Parietal lobe (tissue), 1 donor: ENCODE data around the gene FFAR3. TPM values are rescaled to one million over a fixed set of nuclear protein-coding genes. Genes with fewer than 3 reads are reported as not detected.

Experiments
- total RNA-seq: library from RNA; depleted of rRNA; stranded (reverse); fragments of >200 nt; gene quantifications from one replicate; pipeline ENCODE4 v1.2.3, GENCODE V29; 2014

The FFAR3 gene, protein sequence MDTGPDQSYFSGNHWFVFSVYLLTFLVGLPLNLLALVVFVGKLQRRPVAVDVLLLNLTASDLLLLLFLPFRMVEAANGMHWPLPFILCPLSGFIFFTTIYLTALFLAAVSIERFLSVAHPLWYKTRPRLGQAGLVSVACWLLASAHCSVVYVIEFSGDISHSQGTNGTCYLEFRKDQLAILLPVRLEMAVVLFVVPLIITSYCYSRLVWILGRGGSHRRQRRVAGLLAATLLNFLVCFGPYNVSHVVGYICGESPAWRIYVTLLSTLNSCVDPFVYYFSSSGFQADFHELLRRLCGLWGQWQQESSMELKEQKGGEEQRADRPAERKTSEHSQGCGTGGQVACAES
- total RNA-seq: not detected

DNA sequence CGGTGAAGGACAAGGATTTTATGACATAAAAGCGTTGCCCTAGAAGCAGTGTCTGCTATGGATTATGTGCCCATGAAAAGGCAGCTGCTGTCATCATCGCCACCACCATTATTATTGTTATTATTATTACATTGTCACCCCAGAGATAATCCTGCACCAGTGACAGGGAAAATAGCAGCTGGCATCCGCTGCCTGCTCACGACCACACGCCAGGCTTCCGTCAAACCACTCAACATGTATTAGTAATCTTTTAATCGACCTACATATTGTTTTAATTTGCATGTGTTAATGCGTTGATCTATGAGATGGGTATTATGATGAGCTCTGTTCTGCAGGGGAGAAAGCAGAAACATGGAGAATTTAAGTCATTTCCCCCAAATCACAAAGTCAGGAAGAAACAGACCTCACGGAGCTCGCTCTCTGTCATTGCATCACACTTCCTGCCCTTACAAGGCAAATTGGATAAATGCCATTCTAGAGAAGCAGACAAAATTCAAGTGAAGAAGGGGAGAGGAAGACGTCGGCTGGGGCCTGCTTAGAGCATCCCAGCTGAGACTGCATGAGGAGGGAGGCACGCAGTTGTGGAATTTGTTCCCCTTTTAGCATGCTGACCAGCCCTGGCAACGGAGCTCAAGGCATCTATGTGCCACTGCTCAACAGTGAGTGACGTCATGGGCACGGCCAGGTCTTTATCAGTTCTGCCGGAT, at the start of gene FFAR3:
Gene FFAR3 (plus strand): TSS at position 594 of the 707 bp plus-strand sequence. CDS start 431 bp downstream, outside the sequence.

DNA sequence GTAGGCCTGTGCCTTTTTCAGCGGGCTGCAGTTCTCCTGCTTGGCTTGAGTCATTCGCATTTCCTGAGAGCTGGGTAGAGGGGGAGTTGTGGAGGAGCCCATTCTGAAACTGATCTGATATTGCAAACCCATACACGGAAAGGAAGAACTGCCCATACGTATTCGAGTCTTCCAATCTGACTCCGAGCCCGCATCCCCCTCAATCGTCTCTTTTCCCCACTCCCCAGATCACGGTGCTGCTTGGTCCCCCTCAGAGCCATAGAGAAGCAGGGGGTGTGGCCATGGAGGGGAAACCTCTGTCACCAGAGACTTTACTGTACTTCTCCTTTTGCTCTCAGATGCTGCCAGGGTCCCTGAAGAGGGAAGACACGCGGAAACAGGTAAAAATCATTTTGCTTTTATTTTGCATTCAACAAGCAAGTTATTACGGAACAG, 29.4 kb upstream of the FFAR3 start, which contains the start of gene CD22:
Gene CD22 (plus strand): TSS at position 337 of the 435 bp plus-strand sequence. CDS start 2,854 bp downstream, outside the sequence.

DNA sequence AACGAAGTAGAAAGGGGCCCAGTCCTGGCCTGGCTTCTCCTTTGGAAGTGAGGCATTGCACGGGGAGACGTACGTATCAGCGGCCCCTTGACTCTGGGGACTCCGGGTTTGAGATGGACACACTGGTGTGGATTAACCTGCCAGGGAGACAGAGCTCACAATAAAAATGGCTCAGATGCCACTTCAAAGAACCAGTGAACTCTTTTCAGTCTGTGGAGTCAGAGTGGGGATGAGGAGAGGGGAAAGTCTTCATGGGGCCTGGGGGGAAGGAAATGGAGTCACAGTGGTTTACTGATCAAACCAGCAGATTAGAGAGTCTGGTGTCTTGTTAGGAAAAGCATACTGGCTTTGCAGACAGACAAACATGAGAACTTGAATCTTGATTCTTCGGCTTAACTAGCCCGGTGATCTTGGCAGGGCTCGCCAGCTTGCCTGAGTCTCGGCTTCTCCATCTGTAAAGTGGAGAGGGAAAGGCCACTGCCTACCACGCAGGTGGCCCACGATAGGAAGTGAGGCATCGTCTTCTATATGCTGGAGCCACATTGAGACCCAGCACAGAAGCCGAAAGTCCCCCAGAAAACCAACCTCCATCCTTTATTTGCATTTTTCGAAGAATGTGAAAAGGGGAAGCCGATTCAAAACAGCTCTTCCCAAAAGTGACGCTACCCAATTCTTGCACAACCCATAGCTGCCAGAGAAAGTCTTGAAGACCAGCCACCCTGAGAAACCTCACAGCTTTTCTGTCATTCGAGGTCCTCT, 10.9 kb upstream of the FFAR3 start, which contains the start of gene FFAR1:
Gene FFAR1 (plus strand): TSS at position 732 of the 759 bp plus-strand sequence. CDS start 3,650 bp downstream, outside the sequence.

DNA sequence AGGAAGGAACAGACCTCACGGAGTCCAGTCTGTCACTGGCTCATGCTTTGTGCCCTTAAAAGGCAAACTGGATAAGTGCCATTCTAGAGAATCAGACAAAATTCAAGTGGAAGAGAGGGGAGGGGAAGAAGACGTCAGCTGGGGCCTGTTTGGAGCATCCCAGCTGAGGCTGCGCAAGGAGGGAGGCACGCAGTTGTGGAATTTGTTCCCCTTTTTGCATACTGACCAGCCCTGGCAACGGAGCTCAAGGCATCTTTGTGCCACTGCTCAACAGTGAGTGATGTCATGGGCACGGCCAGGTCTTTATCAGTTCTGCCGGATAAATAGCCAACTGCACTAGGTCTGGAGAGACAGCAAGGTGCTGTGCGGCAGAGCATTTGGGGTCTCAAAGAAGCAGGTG, 12.5 kb downstream of the FFAR3 start, which contains the start of gene GPR42:
Gene GPR42 (plus strand): TSS at position 347 of the 400 bp plus-strand sequence. CDS start 292 bp downstream, outside the sequence.

Other genes with a start within 250 kb of the FFAR3 start
- gene FXYD3, start 242.6 kb upstream of the FFAR3 start, total RNA-seq: not detected
- gene LGI4, start 223.4 kb upstream of the FFAR3 start, total RNA-seq: 11.3 TPM
- not detected for gene FXYD1, start 219.6 kb upstream of the FFAR3 start, total RNA-seq
- 26.6 TPM for gene FXYD7, start 215.2 kb upstream of the FFAR3 start, total RNA-seq
- not detected for gene FXYD5, start 203.7 kb upstream of the FFAR3 start, total RNA-seq
- not detected for gene FAM187B, start 129.7 kb upstream of the FFAR3 start, total RNA-seq
- gene LSR, start 109.5 kb upstream of the FFAR3 start, total RNA-seq: 3.1 TPM
- gene USF2, start 89.5 kb upstream of the FFAR3 start, total RNA-seq: 61.0 TPM
- gene HAMP, start 75.9 kb upstream of the FFAR3 start, total RNA-seq: not detected
- gene MAG, start 66.3 kb upstream of the FFAR3 start, total RNA-seq: 0.31 TPM
- not detected for gene CD22, start 29.3 kb upstream of the FFAR3 start, total RNA-seq
- gene FFAR1, start 10.6 kb upstream of the FFAR3 start, total RNA-seq: not detected
- not detected for gene GPR42, start 12.6 kb downstream of the FFAR3 start, total RNA-seq
- gene FFAR2, start 89.8 kb downstream of the FFAR3 start, total RNA-seq: not detected
- gene KRTDAP, start 132.0 kb downstream of the FFAR3 start, total RNA-seq: not detected
- gene DMKN, start 155.2 kb downstream of the FFAR3 start, total RNA-seq: not detected
- gene SBSN, start 169.9 kb downstream of the FFAR3 start, total RNA-seq: not detected
- gene GAPDHS, start 175.0 kb downstream of the FFAR3 start, total RNA-seq: not detected
- gene TMEM147, start 187.2 kb downstream of the FFAR3 start, total RNA-seq: 39.8 TPM
- not detected for gene ATP4A, start 205.2 kb downstream of the FFAR3 start, total RNA-seq
- gene PMIS2, start 227.7 kb downstream of the FFAR3 start, total RNA-seq: not detected